Esophagus muscularis mucosa (tissue), 4 donors: Measurements from ENCODE around the gene VSIG10L2.

Source experiments
- EP300 ChIP-seq: sonication (generic); formaldehyde crosslinking; IDR thresholded peaks from one replicate; pipeline ENCODE4 v1.6.1; 2017; ENCODE audit warnings: antibody characterized with exemption
- POLR2A ChIP-seq: fragments of 450-650 bp; IDR thresholded peaks from one replicate; pipeline ENCODE4 v1.6.1; 2017; ENCODE audit warnings: antibody characterized with exemption, moderate library complexity, mild to moderate bottlenecking, low read depth
- POLR2AphosphoS5 ChIP-seq, 2 donors: sonication (generic); formaldehyde crosslinking; IDR thresholded peaks; one replicate each; pipeline ENCODE4 v1.6.1; 2017; ENCODE audit warnings: antibody characterized with exemption in 2 of 2
- TF ChIP-seq, protein P1 (sequence below), 3 experiments: fragments of 200-600 bp in 2 of 3; fragments of 450-650 bp in 1 of 3; sonication (generic) in 2 of 3; IDR thresholded peaks; one replicate each; pipeline ENCODE4 v1.5.1; 2017 to 2019; ENCODE audit warnings: antibody characterized with exemption in 3 of 3, mild to moderate bottlenecking in 2 of 3, moderate library complexity in 1 of 3

DNA sequence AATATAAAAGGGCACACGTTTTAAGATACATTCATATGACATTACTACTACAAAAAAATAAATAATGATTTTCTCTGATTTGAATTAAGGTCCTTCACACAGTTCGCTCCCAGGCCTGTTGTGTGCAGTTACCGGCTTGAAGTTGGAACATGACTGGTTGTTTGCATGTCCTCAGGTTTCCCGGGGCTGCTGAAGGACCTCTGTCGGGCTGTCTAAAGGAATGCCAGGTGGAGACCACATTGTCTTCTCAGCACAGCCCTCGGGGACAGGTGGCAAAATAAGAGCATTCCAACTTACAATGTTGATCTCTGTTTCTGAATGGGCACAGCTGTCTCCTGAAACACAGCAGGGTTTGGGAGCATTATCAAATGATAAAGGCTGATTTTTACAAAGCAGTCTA lies 14.9 kb downstream of the VSIG10L2 start:
- TF ChIP-seq, protein P1, sequence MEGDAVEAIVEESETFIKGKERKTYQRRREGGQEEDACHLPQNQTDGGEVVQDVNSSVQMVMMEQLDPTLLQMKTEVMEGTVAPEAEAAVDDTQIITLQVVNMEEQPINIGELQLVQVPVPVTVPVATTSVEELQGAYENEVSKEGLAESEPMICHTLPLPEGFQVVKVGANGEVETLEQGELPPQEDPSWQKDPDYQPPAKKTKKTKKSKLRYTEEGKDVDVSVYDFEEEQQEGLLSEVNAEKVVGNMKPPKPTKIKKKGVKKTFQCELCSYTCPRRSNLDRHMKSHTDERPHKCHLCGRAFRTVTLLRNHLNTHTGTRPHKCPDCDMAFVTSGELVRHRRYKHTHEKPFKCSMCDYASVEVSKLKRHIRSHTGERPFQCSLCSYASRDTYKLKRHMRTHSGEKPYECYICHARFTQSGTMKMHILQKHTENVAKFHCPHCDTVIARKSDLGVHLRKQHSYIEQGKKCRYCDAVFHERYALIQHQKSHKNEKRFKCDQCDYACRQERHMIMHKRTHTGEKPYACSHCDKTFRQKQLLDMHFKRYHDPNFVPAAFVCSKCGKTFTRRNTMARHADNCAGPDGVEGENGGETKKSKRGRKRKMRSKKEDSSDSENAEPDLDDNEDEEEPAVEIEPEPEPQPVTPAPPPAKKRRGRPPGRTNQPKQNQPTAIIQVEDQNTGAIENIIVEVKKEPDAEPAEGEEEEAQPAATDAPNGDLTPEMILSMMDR (IDR thresholded peaks at IDR 0.05), result no peak
- TF ChIP-seq POLR2AphosphoS5 (IDR thresholded peaks at IDR 0.05) (no peak), POLR2A (no peak), EP300 (no peak)
